SK-MEL-5 (cell line): ENCODE data around the gene TPRN. TPM values are rescaled to one million over a fixed set of nuclear protein-coding genes. Genes with fewer than 3 reads are reported as not detected.

Source experiments
- DNase-seq: peaks from one replicate; pipeline ENCODE4 v3.0.0-alpha.2; 2016; ENCODE audit warnings: low read depth, low spot score
- in situ Hi-C: cut with HindIII; loops from 2 replicates; pipeline ENCODE4 v1.10.0; 2016; ENCODE audit warnings: low sequenced_read_pairs, high pct_unique_total_duplicates, low pct_unique_long_range_greater_than_20kb
- total RNA-seq: library from RNA; depleted of rRNA; stranded (reverse); fragments of >200 nt; shearing (Covaris generic); gene quantifications from 2 replicates; pipeline ENCODE4 v1.2.3, GENCODE V29; 2014

TPRN gene
- total RNA-seq, 1 experiment from 2014 or later = 8.6 TPM

DNA sequence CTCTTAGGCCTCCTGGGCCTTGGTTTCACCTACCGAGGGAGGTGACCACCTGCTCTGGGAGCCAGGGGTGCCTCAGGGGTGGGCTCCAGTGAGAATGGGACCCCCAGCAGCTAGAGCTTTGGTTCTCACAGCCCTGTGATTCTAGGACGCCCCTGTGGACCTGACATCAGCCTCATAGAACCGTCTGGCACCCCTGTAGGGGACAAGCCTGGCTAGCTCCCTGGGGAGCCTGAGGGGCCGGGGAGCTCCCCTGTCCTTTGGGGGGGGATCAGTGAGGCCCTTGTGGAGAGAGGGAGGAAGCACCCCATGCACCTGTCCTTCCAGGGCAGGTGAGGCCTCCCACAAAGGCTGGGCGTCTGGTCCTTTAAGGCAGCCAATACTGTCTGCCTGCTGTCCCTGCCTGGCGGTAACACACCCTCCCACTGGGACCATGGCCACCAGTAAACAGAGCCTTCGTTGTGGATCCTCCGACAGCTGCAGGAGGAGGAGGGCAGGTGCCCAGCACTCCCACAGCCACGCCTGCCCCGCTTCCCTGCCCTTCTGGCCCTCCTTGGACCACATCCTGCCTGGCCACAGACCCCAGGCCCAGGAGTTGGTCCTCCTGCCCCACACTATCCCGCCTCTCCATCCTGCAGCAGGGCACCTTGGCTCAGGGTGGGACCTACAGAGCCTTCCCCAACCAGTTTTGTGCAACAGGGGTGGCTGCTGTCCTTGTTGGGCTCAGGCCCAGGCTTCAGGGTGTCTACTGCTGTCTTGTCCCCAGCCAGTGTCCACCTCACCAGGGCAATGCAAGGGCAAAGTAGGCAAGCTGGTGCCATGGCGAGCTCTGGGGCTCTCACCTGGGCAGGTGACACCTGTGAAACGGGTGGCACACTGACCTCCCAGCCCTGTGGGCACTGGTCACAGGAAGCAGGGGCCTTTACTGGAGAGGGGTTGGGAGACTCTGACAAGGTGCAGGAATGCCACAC, 37.5 kb upstream of the TPRN start:
- in situ Hi-C loops = no loop called here
- no peak for DNase-seq

DNA sequence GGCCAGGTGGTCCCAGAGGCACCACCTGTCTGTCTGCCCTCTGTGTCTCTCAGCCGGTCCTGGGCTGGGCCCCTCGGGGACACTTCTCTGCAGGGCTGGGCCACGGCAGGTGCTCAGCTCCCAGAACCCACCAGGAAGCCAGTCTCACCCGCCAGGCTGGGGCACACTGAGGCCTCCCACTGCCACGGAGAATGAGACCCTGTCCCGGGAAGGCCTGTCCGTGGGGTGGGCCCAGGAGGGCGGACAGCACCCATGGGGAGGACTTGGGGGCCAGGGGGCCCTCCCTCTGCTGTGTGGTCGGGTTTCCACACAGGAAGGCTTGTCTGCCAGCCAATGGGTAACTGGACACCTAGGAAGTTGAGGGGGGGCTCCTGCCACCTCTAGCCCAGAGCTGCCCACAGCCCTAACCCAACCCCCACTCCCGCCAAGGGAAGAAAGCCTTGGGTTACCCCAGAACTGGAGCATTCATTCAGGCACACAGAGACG, 36.4 kb upstream of the TPRN start:
- in situ Hi-C loops = no loop called here
- no peak for DNase-seq

DNA sequence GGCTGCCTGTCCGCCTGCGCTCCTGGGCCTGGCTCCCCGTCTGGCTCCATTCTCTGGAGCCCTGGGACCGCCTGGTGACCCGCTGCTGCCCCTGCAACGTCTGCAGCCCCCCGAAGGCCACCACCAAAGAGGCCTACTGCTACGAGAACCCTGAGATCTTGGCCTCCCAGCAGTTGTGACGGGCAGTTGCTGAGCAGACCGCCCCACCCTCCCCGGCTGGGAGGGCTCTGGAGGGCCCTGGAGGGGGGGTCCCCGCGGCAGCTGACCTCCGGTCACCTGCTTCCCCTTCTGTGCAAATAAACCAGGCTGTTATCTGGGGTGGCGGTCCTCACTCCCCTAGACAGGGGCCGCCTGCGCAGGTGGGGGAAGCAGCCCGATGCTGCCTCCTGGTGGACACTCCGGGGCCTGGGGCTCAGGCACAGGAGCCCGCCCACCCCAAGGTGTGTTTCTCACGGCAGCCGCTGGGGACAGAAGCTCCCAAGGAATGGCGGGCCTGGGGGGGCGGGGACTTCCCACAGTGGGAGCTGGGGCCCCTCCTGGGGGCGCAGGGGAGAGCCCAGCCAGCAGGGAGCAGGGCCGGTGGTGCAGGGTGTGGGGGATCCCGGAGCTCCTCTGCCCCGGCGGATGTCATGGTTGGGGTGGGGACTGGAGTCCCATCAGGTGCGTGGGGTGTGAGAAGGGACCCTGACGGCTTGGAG, 35.8 kb upstream of the TPRN start:
- in situ Hi-C loops = no loop called here
- DNase-seq = peak; percentile 83

DNA sequence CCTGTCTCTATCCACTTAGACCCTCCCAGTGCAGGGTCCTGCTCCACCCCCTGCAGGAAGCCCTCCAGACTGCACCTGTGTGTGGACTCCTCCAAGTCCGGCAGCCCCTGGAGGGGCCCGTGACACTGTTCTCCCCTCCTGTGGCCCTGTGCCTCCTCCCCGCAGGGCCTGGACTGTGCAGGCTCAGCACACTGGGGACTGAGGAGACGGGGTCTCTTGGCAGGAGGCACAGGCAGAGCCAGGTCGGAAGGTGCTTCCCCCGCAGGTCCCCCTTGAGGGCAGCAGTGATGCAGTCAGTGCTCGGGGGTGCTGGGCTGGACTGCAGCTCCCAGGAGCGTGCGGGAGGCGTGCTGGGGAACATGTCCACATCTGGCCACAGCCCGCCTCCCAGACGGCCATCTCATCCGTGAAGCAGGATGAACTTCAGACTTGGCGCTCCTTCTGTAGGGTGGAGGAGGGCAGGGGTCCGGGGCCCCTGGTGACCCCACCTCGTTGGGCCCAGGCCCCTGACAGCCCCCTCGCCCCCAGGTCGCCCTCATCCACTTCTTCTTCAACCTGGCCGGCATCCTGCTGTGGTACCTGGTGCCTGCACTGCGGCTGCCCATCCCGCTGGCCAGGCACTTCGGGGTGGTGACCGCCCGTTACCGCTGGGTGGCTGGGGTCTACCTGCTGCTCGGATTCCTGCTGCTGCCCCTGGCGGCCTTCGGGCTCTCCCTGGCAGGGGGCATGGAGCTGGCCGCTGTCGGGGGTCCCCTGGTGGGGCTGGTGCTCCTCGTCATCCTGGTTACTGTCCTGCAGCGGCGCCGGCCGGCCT, 35.1 kb upstream of the TPRN start:
- in situ Hi-C loops = no loop called here
- DNase-seq = no peak

DNA sequence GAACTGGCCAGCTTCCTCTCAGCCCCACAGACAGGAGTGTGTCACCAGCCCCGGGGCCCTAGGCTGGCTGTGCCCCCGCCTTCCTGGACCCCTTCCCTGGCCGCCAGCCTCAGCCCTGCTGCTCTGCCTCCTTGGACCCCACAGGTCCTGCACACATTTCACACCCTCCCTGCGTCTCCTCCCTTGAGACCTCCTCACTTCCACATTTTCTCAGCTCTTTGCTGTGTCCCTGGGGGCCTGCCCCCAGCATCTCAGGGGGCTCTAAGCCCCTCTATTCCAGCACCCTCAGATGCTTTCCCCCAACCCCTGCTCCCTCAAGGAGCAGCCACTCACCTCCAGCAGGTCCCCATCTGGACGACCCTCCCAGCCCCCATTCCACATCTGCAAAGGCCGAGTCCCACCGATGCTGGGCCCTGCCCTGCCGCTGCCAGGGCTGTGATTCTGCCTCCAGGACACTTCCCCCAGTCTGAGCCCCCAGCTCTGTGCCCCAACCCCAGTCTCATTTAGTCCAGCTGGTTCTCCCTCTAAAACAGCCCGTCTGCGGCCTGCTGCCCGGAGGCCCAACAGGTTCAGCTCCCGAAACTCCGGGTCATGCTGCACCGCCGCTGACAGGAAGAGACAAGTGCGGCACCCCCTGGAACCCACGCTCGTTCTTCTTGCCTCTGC, 34.4 kb upstream of the TPRN start:
- in situ Hi-C loops = no loop called here
- no peak for DNase-seq

DNA sequence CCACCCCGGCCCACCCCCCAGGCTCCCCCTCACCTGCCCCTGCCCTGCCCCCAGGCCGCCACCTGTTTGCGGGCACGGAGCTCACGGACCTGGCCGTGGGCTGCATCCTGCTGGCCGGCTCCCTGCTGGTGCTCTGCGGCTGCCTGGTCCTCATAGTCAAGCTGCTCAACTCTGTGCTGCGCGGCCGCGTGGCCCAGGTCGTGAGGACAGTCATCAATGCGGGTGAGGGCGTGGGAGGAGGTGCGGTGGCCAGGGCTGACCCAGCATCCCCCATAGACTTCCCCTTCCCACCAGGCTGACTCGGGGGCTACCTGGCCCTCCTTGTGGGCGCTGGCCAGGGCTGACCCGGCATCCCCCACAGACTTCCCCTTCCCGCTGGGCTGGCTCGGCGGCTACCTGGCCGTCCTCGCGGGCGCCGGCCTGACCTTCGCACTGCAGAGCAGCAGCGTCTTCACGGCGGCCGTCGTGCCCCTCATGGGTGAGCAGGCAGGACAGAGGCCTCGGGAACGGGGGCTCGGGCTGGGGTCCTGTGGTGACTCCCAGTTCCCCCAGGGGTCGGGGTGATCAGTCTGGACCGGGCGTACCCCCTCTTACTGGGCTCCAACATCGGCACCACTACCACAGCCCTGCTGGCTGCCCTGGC, 33.6 kb upstream of the TPRN start:
- in situ Hi-C loops = no loop called here
- no peak for DNase-seq

DNA sequence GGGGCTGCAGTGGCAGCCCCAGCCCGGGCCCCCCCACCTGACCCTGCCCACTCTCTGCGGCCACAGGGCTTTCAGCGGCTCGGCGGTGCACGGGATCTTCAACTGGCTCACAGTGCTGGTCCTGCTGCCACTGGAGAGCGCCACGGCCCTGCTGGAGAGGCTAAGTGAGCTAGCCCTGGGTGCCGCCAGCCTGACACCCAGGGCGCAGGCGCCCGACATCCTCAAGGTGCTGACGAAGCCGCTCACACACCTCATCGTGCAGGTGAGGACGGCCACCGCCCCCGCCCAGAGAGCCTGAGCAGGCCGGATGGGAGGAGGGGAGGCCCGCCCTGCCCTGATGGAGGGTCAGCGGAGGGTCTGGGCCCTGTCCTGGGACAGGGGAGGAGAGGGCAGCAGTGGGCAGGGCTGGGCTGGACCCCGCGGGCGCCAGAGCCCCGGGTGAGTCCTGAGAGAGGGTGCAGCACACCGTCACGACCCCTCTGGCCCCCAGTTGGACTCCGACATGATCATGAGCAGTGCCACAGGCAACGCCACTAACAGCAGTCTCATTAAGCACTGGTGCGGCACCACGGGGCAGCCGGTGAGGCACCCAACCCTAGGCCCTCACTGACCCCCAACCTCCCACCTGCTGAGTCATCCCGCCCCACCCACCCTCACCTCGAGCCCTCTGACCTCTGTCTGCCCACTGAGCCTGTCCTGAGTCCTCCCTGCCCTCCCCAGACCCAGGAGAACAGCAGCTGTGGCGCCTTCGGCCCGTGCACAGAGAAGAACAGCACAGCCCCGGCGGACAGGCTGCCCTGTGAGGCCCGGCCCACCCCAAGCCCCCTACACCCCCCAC, 32.8 kb upstream of the TPRN start:
- in situ Hi-C loops = no loop called here
- DNase-seq = no peak

DNA sequence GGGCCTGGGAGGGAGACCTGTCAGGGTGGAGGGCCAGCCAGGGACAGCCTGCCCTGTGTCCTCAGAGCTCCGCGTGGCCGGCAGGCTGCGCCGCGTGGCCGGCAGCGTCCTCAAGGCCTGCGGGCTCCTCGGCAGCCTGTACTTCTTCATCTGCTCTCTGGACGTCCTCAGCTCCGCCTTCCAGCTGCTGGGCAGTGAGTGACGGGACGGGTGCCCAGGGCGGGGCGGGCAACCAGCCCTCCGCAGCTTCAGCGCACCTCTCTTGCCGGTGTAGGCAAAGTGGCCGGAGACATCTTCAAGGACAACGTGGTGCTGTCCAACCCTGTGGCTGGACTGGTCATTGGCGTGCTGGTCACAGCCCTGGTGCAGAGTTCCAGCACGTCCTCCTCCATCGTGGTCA, 32.0 kb upstream of the TPRN start:
- no peak for DNase-seq
- in situ Hi-C loops = no loop called here

DNA sequence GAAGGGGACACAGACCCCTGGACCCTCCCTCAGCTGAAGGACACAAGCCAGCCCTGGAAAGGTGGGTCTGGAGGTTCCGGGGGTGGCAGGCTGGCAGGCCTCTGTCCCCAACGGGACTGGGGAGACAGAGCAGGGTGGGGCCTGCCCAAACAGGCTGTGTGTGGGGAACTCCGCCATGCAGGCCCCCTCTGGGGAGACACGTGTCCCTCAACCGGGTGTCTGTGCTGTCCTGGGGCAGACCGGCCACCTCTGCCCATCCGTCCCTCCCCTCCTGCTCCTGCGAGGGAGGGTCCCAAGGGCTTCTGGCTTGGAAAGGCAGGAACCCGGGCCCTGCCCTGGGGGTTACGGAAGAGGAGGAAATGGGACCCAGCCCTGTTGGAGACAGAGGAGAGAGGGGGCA, 31.6 kb upstream of the TPRN start:
- in situ Hi-C loops = no loop called here
- no peak for DNase-seq

DNA sequence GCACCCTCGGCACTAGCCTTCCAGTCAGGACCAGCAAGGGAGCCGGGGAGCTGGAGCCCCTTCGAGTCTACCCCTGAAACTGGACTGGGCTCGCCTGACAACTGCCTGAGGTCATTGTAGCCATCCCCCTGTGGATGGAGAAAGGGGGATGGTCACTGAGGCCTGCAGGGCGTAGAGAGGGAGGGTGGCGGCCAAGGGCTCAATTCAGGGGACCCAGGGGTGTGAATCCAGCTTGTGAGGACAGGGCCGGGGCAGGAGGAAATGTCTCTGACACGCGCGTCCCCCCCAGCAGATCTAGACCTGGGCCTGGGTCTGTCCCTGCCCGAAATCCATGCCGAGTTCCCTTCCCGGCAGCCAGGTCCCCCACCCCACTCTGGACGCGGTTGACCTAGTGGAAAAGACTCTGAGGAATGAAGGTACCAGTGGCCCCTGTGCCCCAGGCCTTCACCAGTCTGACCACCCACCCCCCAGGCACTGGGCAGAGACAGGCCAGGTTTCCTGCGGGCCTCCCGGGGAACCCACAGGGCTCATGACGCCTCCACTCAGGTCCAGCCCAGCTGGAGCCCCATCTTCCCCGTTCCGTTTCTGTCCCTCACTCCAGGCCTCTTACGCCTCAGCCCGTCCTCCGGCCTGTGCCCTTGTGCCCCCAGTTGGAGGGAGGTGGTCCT, 31.0 kb upstream of the TPRN start:
- DNase-seq = no peak
- in situ Hi-C loops = no loop called here

DNA sequence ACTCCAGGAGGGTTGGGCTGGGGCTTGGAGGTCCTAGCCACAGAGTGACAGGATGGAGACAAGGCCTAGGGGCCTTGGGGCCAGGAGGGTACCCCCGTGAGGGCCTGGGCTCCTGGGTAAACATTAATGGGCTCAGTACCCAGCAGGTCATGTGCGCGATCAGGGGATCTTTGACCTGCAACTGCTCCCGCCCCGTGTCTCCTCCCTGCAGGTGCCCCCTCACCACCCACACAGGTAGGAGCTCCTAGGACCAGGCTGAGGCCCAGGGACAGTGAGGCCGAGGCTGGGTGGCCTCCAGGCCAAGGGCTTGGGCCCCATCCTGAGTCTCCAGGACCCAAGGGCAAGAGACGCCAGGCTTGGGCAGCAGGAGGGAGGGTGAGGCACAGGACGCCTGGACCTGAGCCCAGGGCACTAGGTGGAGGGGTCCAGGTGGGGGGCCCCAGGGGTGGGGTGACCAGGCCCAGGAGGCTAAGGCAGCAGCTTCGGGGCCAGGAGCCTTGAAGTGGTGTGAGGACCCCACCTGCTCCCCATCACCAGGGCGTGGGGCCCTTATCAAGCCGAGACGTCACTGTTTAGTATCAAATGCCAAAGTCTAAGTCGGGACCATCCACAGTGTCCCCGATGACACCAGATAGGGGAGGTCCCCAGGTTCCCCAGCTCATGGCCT, 30.3 kb upstream of the TPRN start, which contains the start of gene SLC34A3:
SLC34A3 (plus strand) TSS at position 197 of the 667 bp plus-strand sequence. CDS start 802 bp downstream, outside the sequence.
- in situ Hi-C loops = no loop called here

DNA sequence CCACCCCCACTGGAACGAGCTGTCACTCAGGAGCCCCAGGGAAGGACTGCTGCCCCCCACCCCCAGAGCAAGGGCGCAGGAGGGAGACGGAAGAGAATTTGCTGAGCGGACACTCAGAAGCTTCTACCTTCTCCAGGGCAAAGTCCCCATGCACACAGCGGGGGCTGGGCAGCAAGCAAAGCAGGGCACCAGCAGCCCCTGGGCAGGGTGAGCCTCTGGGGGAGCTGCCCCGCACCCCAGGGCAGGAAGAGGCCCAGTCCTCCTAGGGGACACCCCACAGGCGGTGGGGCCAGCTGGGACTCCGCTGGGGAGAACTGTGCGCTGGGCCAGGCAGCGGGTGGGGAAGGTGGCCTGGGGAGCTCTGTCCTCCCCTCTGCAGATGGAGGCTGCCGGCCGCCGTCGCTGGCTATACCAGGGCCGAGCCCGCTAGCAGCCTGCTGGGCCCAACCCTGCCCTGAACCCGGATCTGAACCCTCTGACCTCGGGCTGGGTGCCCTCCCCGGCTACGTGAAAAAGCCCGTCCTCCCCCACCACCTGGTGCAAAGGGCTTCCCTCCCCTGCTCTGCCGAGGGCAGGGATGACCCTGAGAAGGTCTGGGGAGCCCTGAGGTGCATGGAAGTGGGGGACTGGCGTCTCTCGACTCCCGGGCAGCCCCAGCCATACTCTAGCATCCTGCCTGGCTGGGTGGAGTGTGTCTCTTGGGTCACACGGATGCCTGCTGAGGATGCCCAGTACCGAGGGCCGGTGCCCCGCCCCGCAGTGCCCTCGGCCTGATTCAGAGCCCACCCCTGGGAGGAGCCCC, 29.6 kb upstream of the TPRN start:
- peak; percentile 40 for DNase-seq
- in situ Hi-C loops = no loop called here

More for the DNA sequence above, 30.3 kb upstream of the TPRN start, which contains the start of gene SLC34A3:
- DNase-seq = no peak

DNA sequence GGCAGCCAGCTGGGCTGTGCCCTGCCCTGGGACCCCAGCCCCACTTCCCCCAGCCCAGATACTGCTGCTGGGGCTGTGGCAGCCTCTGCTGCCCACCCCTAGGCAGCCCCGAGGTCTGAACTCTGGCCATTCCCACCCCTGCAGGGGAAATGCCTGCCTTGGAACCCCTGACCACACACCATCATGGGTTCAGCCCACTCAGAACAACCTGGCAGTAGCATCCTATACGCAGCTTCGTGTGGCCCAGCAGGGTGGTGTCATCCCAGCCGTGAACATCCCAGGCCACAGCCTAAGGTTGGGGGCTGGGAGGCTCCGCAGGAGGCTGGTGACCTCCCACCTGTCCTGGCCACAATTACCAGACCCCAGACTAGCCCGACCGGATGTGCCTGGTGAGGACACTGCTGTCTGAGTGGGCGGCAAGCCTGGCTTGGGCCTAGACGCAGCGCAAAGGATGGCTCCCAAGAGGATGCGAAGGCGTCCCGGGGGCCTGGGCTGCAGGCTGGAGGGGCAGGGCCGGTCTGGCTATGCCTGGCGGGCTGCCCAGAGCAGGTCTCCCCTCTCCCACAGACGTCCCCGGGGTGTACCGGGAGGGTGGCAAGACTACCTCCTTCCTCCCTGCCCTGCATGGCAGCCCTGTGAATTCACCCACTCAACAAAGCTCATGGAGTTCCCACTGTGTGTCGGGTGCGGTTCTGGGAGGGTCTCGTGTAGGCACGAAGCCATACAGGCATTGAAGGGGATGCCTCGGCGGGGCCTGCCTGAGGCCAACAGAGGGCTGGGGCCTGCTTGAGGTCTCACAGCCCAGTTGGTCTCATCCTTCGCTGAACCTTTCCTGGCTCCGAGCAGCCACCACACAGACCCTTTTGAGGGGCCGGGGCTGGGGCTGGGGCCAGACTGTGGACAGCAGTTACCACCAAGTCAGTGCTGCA, 28.7 kb upstream of the TPRN start:
- in situ Hi-C loops = no loop called here
- DNase-seq = no peak
